B cell (primary cell): ENCODE data around the gene CTIF. TPM values are rescaled to one million over a fixed set of nuclear protein-coding genes. Genes with fewer than 3 reads are reported as not detected.

ENCODE experiments used
- ATAC-seq: fragments of 200-7000 bp; cut with Tn5 transposase; one replicate; pipeline ENCODE4 v1.10.0; 2021; ENCODE audit warnings: low read depth, mild to moderate bottlenecking, moderate number of reproducible peaks, moderate library complexity
- CTCF ChIA-PET: fragments of 350-600 bp; sonication (Branson Sonifier 250); formaldehyde crosslinking; loops from one replicate; lab custom pipeline; 2021; ENCODE audit warnings: antibody characterized with exemption, inconsistent platforms; lab: Charles Lee
- POLR2A ChIA-PET: fragments of 350-600 bp; sonication (Branson Sonifier 250); formaldehyde crosslinking; loops from one replicate; lab custom pipeline; 2021; ENCODE audit warnings: antibody characterized with exemption; lab: Charles Lee
- DNase-seq: peaks from one replicate; pipeline ENCODE4 v3.0.0; 2013
- H2AFZ ChIP-seq: 2 replicates; pipeline ENCODE4 v1.6.1; 2012; ENCODE audit warnings: mild to moderate bottlenecking, low read depth, low read length; ENCODE audit not compliant: insufficient read depth, poor library complexity, severe bottlenecking
- H3K27ac ChIP-seq, 2 donors: 1 replicate in 1 of 2; 2 replicates in 1 of 2; pipeline ENCODE4 v1.5.1; 2012 to 2013; ENCODE audit warnings: low read length in 2 of 2, mild to moderate bottlenecking in 2 of 2, moderate library complexity in 1 of 2
- H3K27me3 ChIP-seq, 4 experiments: fragments of 200-600 bp in 1 of 4; sonication (generic) in 1 of 4; replicated peaks in 1 of 4; 1 replicate in 2 of 4; 2 replicates in 2 of 4; pipeline versions ENCODE4 v1.6.1 to v1.7.0; 2013 to 2016; ENCODE audit warnings: low read length in 3 of 4, mild to moderate bottlenecking in 2 of 4, mixed read lengths in 1 of 4, moderate library complexity in 1 of 4; ENCODE audit not compliant: insufficient read depth in 4 of 4, control insufficient read depth in 3 of 4; ENCODE audit errors: control extremely low read depth in 1 of 4
- H3K36me3 ChIP-seq, 2 experiments: replicated peaks in 1 of 2; 1 replicate in 1 of 2; 2 replicates in 1 of 2; pipeline versions ENCODE4 v1.6.1 to v1.7.1; 2013; ENCODE audit warnings: low read length in 1 of 2; ENCODE audit not compliant: insufficient read depth in 2 of 2, control insufficient read depth in 1 of 2; ENCODE audit errors: control extremely low read depth in 1 of 2, extremely low read depth in 1 of 2
- H3K4me1 ChIP-seq, 2 donors: fragments of 200-600 bp in 1 of 2; sonication (generic) in 1 of 2; 1 replicate in 1 of 2; 2 replicates in 1 of 2; pipeline versions ENCODE4 v1.5.1 to v1.6.1; 2013 to 2017; ENCODE audit warnings: low read length in 2 of 2; ENCODE audit not compliant: control insufficient read depth in 2 of 2, insufficient read depth in 2 of 2
- H3K4me2 ChIP-seq: replicated peaks from 2 replicates; pipeline ENCODE3; 2012; ENCODE audit warnings: mild to moderate bottlenecking, low read depth, low read length; ENCODE audit not compliant: poor library complexity, severe bottlenecking
- H3K4me3 ChIP-seq, 5 experiments: fragments of 200-600 bp in 1 of 5; sonication (generic) in 1 of 5; 1 replicate in 3 of 5; 2 replicates in 2 of 5; pipeline versions ENCODE4 v1.5.1 to v1.7.0; 2011 to 2016; ENCODE audit warnings: low read length in 4 of 5, mild to moderate bottlenecking in 4 of 5, low read depth in 2 of 5, control low read depth in 1 of 5, moderate library complexity in 1 of 5; ENCODE audit not compliant: insufficient read depth in 1 of 5; ENCODE audit errors: control extremely low read depth in 1 of 5, extremely low read depth in 1 of 5
- H3K79me2 ChIP-seq: fragments of 200-600 bp; sonication (generic); one replicate; pipeline ENCODE4 v1.6.0; 2016; ENCODE audit warnings: low read length; ENCODE audit not compliant: control insufficient read depth, insufficient read depth
- H3K9ac ChIP-seq: fragments of 200-600 bp; sonication (generic); 2 replicates; pipeline ENCODE4 v1.6.1; 2017; ENCODE audit warnings: mild to moderate bottlenecking, low read length, moderate library complexity
- H3K9me3 ChIP-seq, 3 donors: one replicate each; pipeline versions ENCODE4 v1.6.1 to v1.7.1; 2013; ENCODE audit warnings: low read length in 2 of 3; ENCODE audit not compliant: control insufficient read depth in 2 of 3, insufficient read depth in 1 of 3; ENCODE audit errors: control extremely low read depth in 1 of 3
- H4K20me1 ChIP-seq: 2 replicates; pipeline ENCODE4 v1.6.0; 2012; ENCODE audit warnings: mild to moderate bottlenecking, low read length; ENCODE audit not compliant: insufficient read depth, control insufficient read depth, poor library complexity, severe bottlenecking
- H3K27ac Mint-ChIP-seq: one replicate; pipeline ENCODE4 v1.8.0; 2021; ENCODE audit warnings: mixed read lengths
- H3K27me3 Mint-ChIP-seq: one replicate; pipeline ENCODE4 v1.8.0; 2021; ENCODE audit warnings: mixed read lengths
- H3K4me1 Mint-ChIP-seq: one replicate; pipeline ENCODE4 v1.8.0; 2021; ENCODE audit warnings: mixed read lengths
- H3K4me3 Mint-ChIP-seq: one replicate; pipeline ENCODE4 v1.8.0; 2021; ENCODE audit warnings: mixed read lengths
- H3K9me3 Mint-ChIP-seq: one replicate; pipeline ENCODE4 v1.8.0; 2022; ENCODE audit warnings: mixed read lengths; ENCODE audit not compliant: insufficient read depth
- CTCF ChIP-seq: fragments of 200-600 bp; IDR thresholded peaks from one replicate; pipeline ENCODE4 v1.8.0; 2022; ENCODE audit warnings: antibody characterized with exemption, mild to moderate bottlenecking
- EZH2 ChIP-seq: IDR thresholded peaks from 2 replicates; pipeline ENCODE4 v1.6.1; 2012; ENCODE audit warnings: borderline replicate concordance, low read depth, mild to moderate bottlenecking, moderate library complexity, low read length; ENCODE audit not compliant: insufficient read depth, poor library complexity, severe bottlenecking
- WGBS: methylation state at CpG from one replicate; pipeline ENCODE4 v1.1.5; 2013; ENCODE audit warnings: missing lambda C conversion rate; ENCODE audit not compliant: insufficient coverage; 5-methylcytosine and 5-hydroxymethylcytosine counted together
- intact Hi-C: fragments of 100-400 bp; cut with micrococcal nuclease; formaldehyde crosslinking; loops from one replicate; pipeline ENCODE4 v1.10.0; 2022
- polyA plus RNA-seq: library from polyadenylated mRNA; depleted of rRNA; stranded (reverse); fragments of >200 nt; gene quantifications from 2 replicates; pipeline ENCODE4 v1.2.3, GENCODE V29; 2012
- total RNA-seq, 2 donors: library from RNA; stranded (reverse); fragments of 120-200 nt in 1 of 2; gene quantifications; 1 replicate in 1 of 2; 2 replicates in 1 of 2; pipeline versions ENCODE4 v1.2.3 to v1.2.4, GENCODE V29; 2013 to 2022

Gene CTIF
- total and polyA plus RNA-seq, 2 donors (not counting 1 experiment from before 2014, with no cell fraction given) = 3.6 to 16.2 TPM

- Histone ChIP-seq H3K4me1 (peaks cover 0 to 14% of the 10 kb centered on the region in 2 donors), H3K9ac (no peak overlapping the region), H2AFZ (no peak overlapping the region), H3K27ac (no peak overlapping the region), H3K36me3 (no peaks in the 10 kb centered on the region), H3K4me3 (no peak overlapping the region), H3K4me2 (no peak overlapping the region), H3K27me3 (peaks cover 0 to 2% (median 0%) of the 10 kb centered on the region in 4 experiments), H3K79me2 (no peaks in the 10 kb centered on the region), H3K9me3 (peaks cover 0 to 4% (median 0%) of the 10 kb centered on the region in 3 donors), H4K20me1 (no peaks in the 10 kb centered on the region)
- H3K4me1 Mint-ChIP-seq = peaks cover 8% of the 10 kb centered on the region
- no peak for DNase-seq
- TF ChIP-seq CTCF (no peak), EZH2 (no peak)
- POLR2A ChIA-PET = no interaction called here
- peaks cover 6% of the 10 kb centered on the region for H3K9me3 Mint-ChIP-seq
- H3K4me3 Mint-ChIP-seq = no peak overlapping the region
- no peak for ATAC-seq
- WGBS = 100% methylated on average over 2 of the region's 5 CpGs
- intact Hi-C loops = loop anchor here (5.0 kb wide), 1 partner anchor 202 kb away; no protein-coding TSS in a partner anchor
- no peak overlapping the region for H3K27ac Mint-ChIP-seq
- CTCF ChIA-PET = interaction anchor here (1.6 to 4.4 kb wide), 3 partner anchors 138 to 404 kb away, joined by 4 to 52 read pairs (median 30); no protein-coding TSS in a partner anchor
- H3K27me3 Mint-ChIP-seq = peaks cover 2% of the 10 kb centered on the region
Observed at GRCh38 chr18:48774941-48775340, 236.1 kb downstream of the CTIF start.

GRCh38 chr18:48775372-48776155, 236.7 kb downstream of the CTIF start:
- peaks cover 6% of the 10 kb centered on the region for H3K9me3 Mint-ChIP-seq
- Histone ChIP-seq H2AFZ (no peak overlapping the region), H3K4me1 (peaks cover 0 to 16% of the 10 kb centered on the region in 2 donors), H3K4me3 (no peak overlapping the region), H3K4me2 (no peak overlapping the region), H4K20me1 (no peaks in the 10 kb centered on the region), H3K36me3 (no peaks in the 10 kb centered on the region), H3K9ac (no peak overlapping the region), H3K27ac (no peak overlapping the region), H3K79me2 (no peaks in the 10 kb centered on the region), H3K9me3 (no peaks in the 10 kb centered on the region), H3K27me3 (peaks cover 0 to 2% (median 0%) of the 10 kb centered on the region in 4 experiments)
- ChIA-PET POLR2A (no interaction called here), CTCF (interaction anchor here (1.3 to 4.4 kb wide), 4 partner anchors 137 to 403 kb away, joined by 3 to 52 read pairs (median 17); no protein-coding TSS in a partner anchor)
- intact Hi-C loops = loop anchor here (2.0 to 5.0 kb wide), 3 partner anchors 137 to 202 kb away; no protein-coding TSS in a partner anchor
- ATAC-seq (no peak), DNase-seq (no peak)
- WGBS = 74% methylated on average over 12 of the region's 12 CpGs
- peaks cover 2% of the 10 kb centered on the region for H3K27me3 Mint-ChIP-seq
- TF ChIP-seq EZH2 (no peak), CTCF (no peak)
- H3K27ac Mint-ChIP-seq = no peak overlapping the region
- no peak overlapping the region for H3K4me3 Mint-ChIP-seq
- H3K4me1 Mint-ChIP-seq = peaks cover 14% of the 10 kb centered on the region
